OCI-LY1 (cell line): ENCODE measurements around the gene IL16.

Experiments
- EZH2 ChIP-seq: fragments of 200-600 bp; sonication (generic), shearing (Covaris generic); IDR thresholded peaks from 2 replicates; pipeline ENCODE4 v1.8.0; 2017; ENCODE audit warnings: borderline replicate concordance, mixed run types, mild to moderate bottlenecking, antibody characterized with exemption, low read length, moderate library complexity, mixed read lengths
- TF ChIP-seq, protein P1 (sequence below): fragments of 200-600 bp; sonication (generic), shearing (Covaris generic); IDR thresholded peaks from 2 replicates; pipeline ENCODE4 v1.5.1; 2017; ENCODE audit warnings: mild to moderate bottlenecking, antibody characterized with exemption, low read length, moderate library complexity, mixed read lengths

DNA sequence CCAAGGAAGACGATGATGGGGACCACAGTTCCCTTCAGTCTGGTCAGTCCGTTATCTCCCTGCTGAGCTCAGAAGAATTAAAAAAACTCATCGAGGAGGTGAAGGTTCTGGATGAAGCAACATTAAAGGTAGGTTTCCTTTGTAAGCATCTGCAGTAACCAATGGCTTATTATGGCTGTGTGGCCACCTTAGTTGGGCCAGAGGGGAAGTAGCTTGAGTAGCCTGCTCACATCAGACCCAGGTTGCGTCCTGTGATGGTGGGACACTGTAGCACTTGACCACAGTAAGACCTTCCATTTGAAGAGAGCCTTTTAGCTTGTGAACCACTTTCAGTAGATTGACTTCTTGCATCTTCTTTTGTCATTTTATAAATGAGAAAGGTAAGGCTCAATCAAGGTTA is 104.7 kb downstream of the IL16 start:
- TF ChIP-seq, protein P1, sequence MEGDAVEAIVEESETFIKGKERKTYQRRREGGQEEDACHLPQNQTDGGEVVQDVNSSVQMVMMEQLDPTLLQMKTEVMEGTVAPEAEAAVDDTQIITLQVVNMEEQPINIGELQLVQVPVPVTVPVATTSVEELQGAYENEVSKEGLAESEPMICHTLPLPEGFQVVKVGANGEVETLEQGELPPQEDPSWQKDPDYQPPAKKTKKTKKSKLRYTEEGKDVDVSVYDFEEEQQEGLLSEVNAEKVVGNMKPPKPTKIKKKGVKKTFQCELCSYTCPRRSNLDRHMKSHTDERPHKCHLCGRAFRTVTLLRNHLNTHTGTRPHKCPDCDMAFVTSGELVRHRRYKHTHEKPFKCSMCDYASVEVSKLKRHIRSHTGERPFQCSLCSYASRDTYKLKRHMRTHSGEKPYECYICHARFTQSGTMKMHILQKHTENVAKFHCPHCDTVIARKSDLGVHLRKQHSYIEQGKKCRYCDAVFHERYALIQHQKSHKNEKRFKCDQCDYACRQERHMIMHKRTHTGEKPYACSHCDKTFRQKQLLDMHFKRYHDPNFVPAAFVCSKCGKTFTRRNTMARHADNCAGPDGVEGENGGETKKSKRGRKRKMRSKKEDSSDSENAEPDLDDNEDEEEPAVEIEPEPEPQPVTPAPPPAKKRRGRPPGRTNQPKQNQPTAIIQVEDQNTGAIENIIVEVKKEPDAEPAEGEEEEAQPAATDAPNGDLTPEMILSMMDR = no peak
- TF ChIP-seq EZH2 = no peak
